K562 (cell line): ENCODE results near the gene EEPD1. TPM values are rescaled to one million over a fixed set of nuclear protein-coding genes. Genes with fewer than 3 reads are reported as not detected.
A peak's percentile ranks its signal among the peaks of the same experiment; 100 is the strongest.

ENCODE experiments used
- ARNT ChIP-seq, 2 experiments: fragments of 450-650 bp; IDR thresholded peaks; 2 replicates each; pipeline ENCODE4 v1.6.1; 2016; ENCODE audit warnings: mild to moderate bottlenecking in 1 of 2
- CBX3 ChIP-seq, 2 experiments: IDR thresholded peaks; 1 replicate in 1 of 2; 2 replicates in 1 of 2; pipeline ENCODE4 v1.6.1; 2012; ENCODE audit warnings: inconsistent platforms in 2 of 2, low read length in 2 of 2, borderline replicate concordance in 1 of 2, control low read depth in 1 of 2
- DIDO1 ChIP-seq: fragments of 450-650 bp; IDR thresholded peaks from 2 replicates; pipeline ENCODE4 v1.6.1; 2016; ENCODE audit warnings: low read depth, missing biosample characterization, missing genetic modification characterization
- FOSL1 ChIP-seq: fragments of 200-800 bp; sonication (Bioruptor generic); conservative IDR thresholded peaks from 2 replicates; pipeline ENCODE4 v1.6.1; 2016; ENCODE audit warnings: missing genetic modification characterization, missing compliant biosample characterization
- GATA2 ChIP-seq: sonication (generic); formaldehyde crosslinking; IDR thresholded peaks from 2 replicates; pipeline ENCODE4 v1.4.0; 2020; ENCODE audit warnings: mild to moderate bottlenecking, missing genetic modification reagents
- HIVEP1 ChIP-seq: fragments of 250-450 bp; sonication (Bioruptor Pico); IDR thresholded peaks from 2 replicates; pipeline ENCODE4 v1.4.0; 2020; ENCODE audit warnings: mild to moderate bottlenecking
- NFYB ChIP-seq: IDR thresholded peaks from 2 replicates; pipeline ENCODE4 v1.6.1; 2011; ENCODE audit warnings: mild to moderate bottlenecking, moderate library complexity; ENCODE audit not compliant: insufficient read length; ENCODE audit errors: extremely low read depth
- SMC3 ChIP-seq: conservative IDR thresholded peaks from 2 replicates; pipeline ENCODE4 v1.6.1; 2011; ENCODE audit warnings: low read depth, low read length, improper control_type of control experiment; ENCODE audit not compliant: insufficient read depth
- SREBF2 ChIP-seq: sonication (generic); formaldehyde crosslinking; IDR thresholded peaks from 2 replicates; pipeline ENCODE4 v1.4.0; 2020; ENCODE audit warnings: mild to moderate bottlenecking, missing genetic modification reagents
- U2AF1 ChIP-seq: fragments of 200-400 bp; formaldehyde crosslinking; optimal IDR thresholded peaks from 2 replicates; pipeline ENCODE3; 2017; ENCODE audit warnings: mild to moderate bottlenecking, low read depth, low read length, moderate library complexity
- ZBTB17 ChIP-seq: fragments of 450-650 bp; formaldehyde crosslinking; IDR thresholded peaks from 2 replicates; pipeline ENCODE4 v1.4.0; 2020; ENCODE audit warnings: mild to moderate bottlenecking
- ZBTB8A ChIP-seq: fragments of 450-650 bp; IDR thresholded peaks from 2 replicates; pipeline ENCODE4 v1.6.1; 2018; ENCODE audit warnings: mild to moderate bottlenecking, moderate library complexity; ENCODE audit not compliant: partially characterized antibody
- ZNF124 ChIP-seq: sonication (generic); formaldehyde crosslinking; IDR thresholded peaks from 2 replicates; pipeline ENCODE4 v1.8.1; 2022; ENCODE audit warnings: missing genetic modification reagents
- ZNF217 ChIP-seq: sonication (generic); formaldehyde crosslinking; IDR thresholded peaks from 2 replicates; pipeline ENCODE4 v1.8.0; 2022; ENCODE audit warnings: mild to moderate bottlenecking, missing genetic modification reagents
- ZNF717 ChIP-seq: fragments of 250-450 bp; sonication (Bioruptor Pico); IDR thresholded peaks from 2 replicates; pipeline ENCODE4 v1.5.0; 2021
- polyA plus RNA-seq, 8 experiments: library from polyadenylated mRNA; depleted of rRNA in 4 of 8; stranded (reverse) in 5 of 8; unstranded in 3 of 8; fragments of >200 nt; fragmentation: Nextera tagmentation in 2 of 8; fragmentation: Illumina TruSeq in 1 of 8; extraction: Ambion mirVana in 2 of 8; extraction: Trizol in 1 of 8; gene quantifications; 2 replicates each; pipeline versions ENCODE4 v1.2.1 to v1.2.3, GENCODE V29; 2011 to 2014; ENCODE audit warnings: inconsistent platforms in 1 of 8, missing spikeins in 1 of 8
- total RNA-seq, 7 experiments: library from RNA; depleted of rRNA in 6 of 7; stranded (reverse); fragments of >200 nt in 6 of 7; fragmentation: Illumina TruSeq in 2 of 7; extraction: Trizol in 2 of 7; gene quantifications; 2 replicates each; pipeline versions ENCODE4 v1.2.1 to v1.2.3, GENCODE V29; 2011 to 2021; ENCODE audit warnings: low replicate concordance in 1 of 7
- TF ChIP-seq, protein P1 (sequence below): sonication (generic); formaldehyde crosslinking; IDR thresholded peaks from 2 replicates; pipeline ENCODE4 v1.9.0; 2022; ENCODE audit warnings: mild to moderate bottlenecking, missing genetic modification reagents
- TF ChIP-seq, protein P2 (sequence below): fragments of 250-450 bp; sonication (Bioruptor Pico); IDR thresholded peaks from 2 replicates; pipeline ENCODE4 v1.4.0; 2020
- TF ChIP-seq, protein P3 (sequence below): fragments of 200-800 bp; sonication (Bioruptor generic); IDR thresholded peaks from 2 replicates; pipeline ENCODE4 v1.6.1; 2017; ENCODE audit warnings: missing genetic modification characterization, missing compliant biosample characterization

EEPD1 gene
- total and polyA plus RNA-seq, 9 of the 15 experiments (the other 6 are each of a cell fraction or from before 2014, with no cell fraction given): 0.01 to 1.5 (median 0.74) TPM; not detected in 1

DNA sequence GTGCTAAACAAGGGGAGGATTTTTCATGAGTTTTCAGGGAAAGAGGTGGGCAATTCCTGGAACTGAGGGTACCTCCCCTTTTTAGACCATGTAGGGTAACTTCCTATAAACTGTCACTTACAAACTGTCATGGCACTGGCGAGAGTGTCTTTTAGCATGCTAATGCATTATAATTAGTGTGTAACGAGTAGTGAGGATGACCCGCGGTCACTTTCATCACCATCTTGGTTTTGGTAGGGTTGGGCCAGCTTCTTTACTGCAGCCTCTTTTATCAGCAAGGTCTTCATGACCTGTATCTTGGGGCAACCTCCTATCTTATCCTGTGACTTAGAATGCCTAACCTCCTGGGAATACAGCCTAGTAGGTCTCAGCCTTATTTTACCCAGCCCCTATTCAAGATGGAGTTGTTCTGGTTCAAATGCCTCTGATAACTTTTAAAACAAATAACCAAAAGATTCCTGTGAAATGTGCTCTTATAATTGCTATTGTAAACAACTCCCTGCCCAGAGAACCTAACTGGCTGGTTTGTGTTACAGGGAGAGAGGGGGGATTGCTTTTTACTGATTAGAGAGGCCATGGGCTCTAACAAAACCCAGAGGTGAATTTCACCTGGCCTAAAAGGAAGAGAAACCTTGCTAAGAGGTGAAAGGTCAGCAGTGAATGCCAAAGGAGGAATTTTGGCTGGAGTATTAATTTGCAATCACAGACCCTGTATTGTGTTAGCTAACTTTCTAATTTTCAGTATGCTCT lies 64.3 kb downstream of the EEPD1 start (continued):
- TF ChIP-seq, protein P1, sequence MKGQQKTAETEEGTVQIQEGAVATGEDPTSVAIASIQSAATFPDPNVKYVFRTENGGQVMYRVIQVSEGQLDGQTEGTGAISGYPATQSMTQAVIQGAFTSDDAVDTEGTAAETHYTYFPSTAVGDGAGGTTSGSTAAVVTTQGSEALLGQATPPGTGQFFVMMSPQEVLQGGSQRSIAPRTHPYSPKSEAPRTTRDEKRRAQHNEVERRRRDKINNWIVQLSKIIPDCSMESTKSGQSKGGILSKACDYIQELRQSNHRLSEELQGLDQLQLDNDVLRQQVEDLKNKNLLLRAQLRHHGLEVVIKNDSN: no peak
- TF ChIP-seq ZNF217 (CRISPR knock-in tag) (no peak), ZNF124 (no peak), ZBTB8A (no peak), HIVEP1 (CRISPR knock-in tag) (peak; percentile 81), NFYB (no peak), FOSL1 (tag) (peak; percentile 62), ZBTB17 (CRISPR knock-in tag) (peak; percentile 89), SMC3 (no peak), DIDO1 (tag) (no peak), U2AF1 (no peak), GATA2 (no peak), ZNF717 (no peak; the same call in 1 of the 2 replicates), CBX3 (IDR thresholded peaks at IDR 0.05; ENCODE audit: borderline replicate concordance in 1 of 2, low read length in 2 of 2) (no peak), ARNT (IDR thresholded peaks at IDR 0.05) (no peak), SREBF2 (CRISPR knock-in tag) (no peak)
- TF ChIP-seq, protein P2, sequence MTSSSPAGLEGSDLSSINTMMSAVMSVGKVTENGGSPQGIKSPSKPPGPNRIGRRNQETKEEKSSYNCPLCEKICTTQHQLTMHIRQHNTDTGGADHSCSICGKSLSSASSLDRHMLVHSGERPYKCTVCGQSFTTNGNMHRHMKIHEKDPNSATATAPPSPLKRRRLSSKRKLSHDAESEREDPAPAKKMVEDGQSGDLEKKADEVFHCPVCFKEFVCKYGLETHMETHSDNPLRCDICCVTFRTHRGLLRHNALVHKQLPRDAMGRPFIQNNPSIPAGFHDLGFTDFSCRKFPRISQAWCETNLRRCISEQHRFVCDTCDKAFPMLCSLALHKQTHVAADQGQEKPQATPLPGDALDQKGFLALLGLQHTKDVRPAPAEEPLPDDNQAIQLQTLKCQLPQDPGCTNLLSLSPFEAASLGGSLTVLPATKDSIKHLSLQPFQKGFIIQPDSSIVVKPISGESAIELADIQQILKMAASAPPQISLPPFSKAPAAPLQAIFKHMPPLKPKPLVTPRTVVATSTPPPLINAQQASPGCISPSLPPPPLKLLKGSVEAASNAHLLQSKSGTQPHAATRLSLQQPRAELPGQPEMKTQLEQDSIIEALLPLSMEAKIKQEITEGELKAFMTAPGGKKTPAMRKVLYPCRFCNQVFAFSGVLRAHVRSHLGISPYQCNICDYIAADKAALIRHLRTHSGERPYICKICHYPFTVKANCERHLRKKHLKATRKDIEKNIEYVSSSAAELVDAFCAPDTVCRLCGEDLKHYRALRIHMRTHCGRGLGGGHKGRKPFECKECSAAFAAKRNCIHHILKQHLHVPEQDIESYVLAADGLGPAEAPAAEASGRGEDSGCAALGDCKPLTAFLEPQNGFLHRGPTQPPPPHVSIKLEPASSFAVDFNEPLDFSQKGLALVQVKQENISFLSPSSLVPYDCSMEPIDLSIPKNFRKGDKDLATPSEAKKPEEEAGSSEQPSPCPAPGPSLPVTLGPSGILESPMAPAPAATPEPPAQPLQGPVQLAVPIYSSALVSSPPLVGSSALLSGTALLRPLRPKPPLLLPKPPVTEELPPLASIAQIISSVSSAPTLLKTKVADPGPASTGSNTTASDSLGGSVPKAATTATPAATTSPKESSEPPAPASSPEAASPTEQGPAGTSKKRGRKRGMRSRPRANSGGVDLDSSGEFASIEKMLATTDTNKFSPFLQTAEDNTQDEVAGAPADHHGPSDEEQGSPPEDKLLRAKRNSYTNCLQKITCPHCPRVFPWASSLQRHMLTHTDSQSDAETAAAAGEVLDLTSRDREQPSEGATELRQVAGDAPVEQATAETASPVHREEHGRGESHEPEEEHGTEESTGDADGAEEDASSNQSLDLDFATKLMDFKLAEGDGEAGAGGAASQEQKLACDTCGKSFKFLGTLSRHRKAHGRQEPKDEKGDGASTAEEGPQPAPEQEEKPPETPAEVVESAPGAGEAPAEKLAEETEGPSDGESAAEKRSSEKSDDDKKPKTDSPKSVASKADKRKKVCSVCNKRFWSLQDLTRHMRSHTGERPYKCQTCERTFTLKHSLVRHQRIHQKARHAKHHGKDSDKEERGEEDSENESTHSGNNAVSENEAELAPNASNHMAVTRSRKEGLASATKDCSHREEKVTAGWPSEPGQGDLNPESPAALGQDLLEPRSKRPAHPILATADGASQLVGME (CRISPR knock-in tag): peak; percentile 61; the same call in 1 of the 2 replicates
- TF ChIP-seq, protein P3, sequence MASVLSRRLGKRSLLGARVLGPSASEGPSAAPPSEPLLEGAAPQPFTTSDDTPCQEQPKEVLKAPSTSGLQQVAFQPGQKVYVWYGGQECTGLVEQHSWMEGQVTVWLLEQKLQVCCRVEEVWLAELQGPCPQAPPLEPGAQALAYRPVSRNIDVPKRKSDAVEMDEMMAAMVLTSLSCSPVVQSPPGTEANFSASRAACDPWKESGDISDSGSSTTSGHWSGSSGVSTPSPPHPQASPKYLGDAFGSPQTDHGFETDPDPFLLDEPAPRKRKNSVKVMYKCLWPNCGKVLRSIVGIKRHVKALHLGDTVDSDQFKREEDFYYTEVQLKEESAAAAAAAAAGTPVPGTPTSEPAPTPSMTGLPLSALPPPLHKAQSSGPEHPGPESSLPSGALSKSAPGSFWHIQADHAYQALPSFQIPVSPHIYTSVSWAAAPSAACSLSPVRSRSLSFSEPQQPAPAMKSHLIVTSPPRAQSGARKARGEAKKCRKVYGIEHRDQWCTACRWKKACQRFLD: peak; percentile 94
